Stimulated activated CD4-positive, alpha-beta T cell treated with anti-CD3 and anti-CD28 coated beads, Interleukin-2, amount 100 ng/mL, for 24 hours (primary cell): ENCODE data around the gene UHRF2.
"Not testable (repeated sequence)": the region's sequence is repeated elsewhere in the genome, so short reads cannot be mapped to it uniquely, and the experiment has no call there.

Experiments used
- DNase-seq, 2 donors: peaks; one replicate each; pipeline ENCODE4 v3.0.0-alpha.2; 2020

UHRF2 gene

GRCh38 chr9:6412487-6413364, at the start of gene UHRF2:
TSS of gene UHRF2 (plus strand) at chr9:6413199. CDS start at chr9:6413491, 292 bp downstream.
- DNase-seq: peak; percentile 100

GRCh38 chr9:6367128-6367890, 45.7 kb upstream of the UHRF2 start:
- no peak for DNase-seq

GRCh38 chr9:6368831-6369230, 44.2 kb upstream of the UHRF2 start:
- no peak for DNase-seq

GRCh38 chr9:6381477-6382012, 31.5 kb upstream of the UHRF2 start:
- DNase-seq: not testable (repeated sequence)

- DNase-seq: no peak
Observed at GRCh38 chr9:6382681-6383080, 30.3 kb upstream of the UHRF2 start.

- DNase-seq: no peak
Observed at GRCh38 chr9:6383551-6384225, 29.3 kb upstream of the UHRF2 start.

GRCh38 chr9:6384732-6385131, 28.3 kb upstream of the UHRF2 start:
- no peak for DNase-seq

GRCh38 chr9:6399071-6399470, 13.9 kb upstream of the UHRF2 start:
- DNase-seq: no peak

GRCh38 chr9:6405371-6405770, 7.6 kb upstream of the UHRF2 start:
- no peak for DNase-seq

GRCh38 chr9:6407778-6408177, 5.2 kb upstream of the UHRF2 start:
- DNase-seq: no peak

- DNase-seq: no peak
Observed at GRCh38 chr9:6408320-6408719, 4.7 kb upstream of the UHRF2 start.

- DNase-seq: no peak
Observed at GRCh38 chr9:6409811-6410210, 3.2 kb upstream of the UHRF2 start.

- no peak for DNase-seq
Observed at GRCh38 chr9:6410633-6411032, 2.4 kb upstream of the UHRF2 start.

GRCh38 chr9:6413365-6414246, 607 bp downstream of the UHRF2 start:
- peak; percentile 50 to 51 for DNase-seq

GRCh38 chr9:6414247-6414641, 1.2 kb downstream of the UHRF2 start:
- DNase-seq: no peak

GRCh38 chr9:6415266-6415665, 2.3 kb downstream of the UHRF2 start:
- no peak for DNase-seq

GRCh38 chr9:6417186-6417585, 4.2 kb downstream of the UHRF2 start:
- no peak for DNase-seq

- DNase-seq: no peak
Observed at GRCh38 chr9:6418764-6419163, 5.8 kb downstream of the UHRF2 start.

- no peak for DNase-seq
Observed at GRCh38 chr9:6424940-6425339, 11.9 kb downstream of the UHRF2 start.

GRCh38 chr9:6426117-6426516, 13.1 kb downstream of the UHRF2 start:
- no peak for DNase-seq

- DNase-seq: no peak
Observed at GRCh38 chr9:6428940-6429889, 16.2 kb downstream of the UHRF2 start.
